ENCODE data around the gene TCEA2. TPM values are rescaled to one million over a fixed set of nuclear protein-coding genes. Genes with fewer than 3 reads are reported as not detected.

TCEA2 gene
- total and polyA plus RNA-seq, 2 of the 13 experiments (the other 11 are each of a cell fraction or from before 2014, with no cell fraction given), result 28.1 to 33.7 TPM

DNA sequence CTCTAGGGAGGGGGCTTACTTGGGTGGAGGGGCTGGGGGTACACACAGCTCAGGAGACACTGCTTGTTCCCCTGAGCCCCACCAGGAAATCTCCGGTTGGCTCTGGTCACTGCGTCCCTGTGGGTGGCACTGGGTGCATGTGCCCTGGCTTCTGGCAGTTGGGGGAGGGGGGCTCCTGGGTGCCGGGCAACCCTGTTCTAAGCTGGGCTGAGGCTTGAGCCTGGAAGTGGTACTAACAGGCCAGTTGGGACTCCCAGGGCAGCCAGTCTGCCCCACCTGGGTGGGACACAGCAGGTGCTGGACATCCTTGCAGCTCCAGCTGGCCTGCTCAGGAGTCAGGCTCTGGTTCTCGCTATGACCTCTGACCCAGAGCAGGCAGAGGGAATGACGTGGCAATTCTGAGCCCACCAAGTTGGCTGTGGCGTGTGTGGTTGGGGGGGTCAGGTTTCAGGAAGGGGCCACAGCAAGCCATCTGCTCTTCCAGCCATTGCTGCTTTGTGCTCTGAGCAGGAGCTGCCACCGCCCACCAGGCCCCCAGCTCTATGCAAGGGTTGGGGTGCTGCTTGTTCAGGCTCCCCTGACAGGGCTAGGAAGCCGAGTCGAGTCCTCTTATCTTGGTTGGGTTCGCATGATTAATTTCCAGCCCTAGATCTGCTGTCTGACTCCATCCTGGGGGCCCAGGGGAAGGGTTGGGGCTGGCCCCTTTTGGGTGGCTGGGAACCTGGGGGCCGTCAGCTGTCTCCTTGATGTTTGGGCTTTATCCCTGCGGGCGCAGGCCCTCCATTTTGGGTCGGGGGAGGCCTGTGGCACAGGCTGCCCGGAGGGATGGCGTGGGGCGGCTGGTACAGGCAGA is 26.4 kb upstream of the TCEA2 start (continued):
- TF ChIP-seq, protein P1, sequence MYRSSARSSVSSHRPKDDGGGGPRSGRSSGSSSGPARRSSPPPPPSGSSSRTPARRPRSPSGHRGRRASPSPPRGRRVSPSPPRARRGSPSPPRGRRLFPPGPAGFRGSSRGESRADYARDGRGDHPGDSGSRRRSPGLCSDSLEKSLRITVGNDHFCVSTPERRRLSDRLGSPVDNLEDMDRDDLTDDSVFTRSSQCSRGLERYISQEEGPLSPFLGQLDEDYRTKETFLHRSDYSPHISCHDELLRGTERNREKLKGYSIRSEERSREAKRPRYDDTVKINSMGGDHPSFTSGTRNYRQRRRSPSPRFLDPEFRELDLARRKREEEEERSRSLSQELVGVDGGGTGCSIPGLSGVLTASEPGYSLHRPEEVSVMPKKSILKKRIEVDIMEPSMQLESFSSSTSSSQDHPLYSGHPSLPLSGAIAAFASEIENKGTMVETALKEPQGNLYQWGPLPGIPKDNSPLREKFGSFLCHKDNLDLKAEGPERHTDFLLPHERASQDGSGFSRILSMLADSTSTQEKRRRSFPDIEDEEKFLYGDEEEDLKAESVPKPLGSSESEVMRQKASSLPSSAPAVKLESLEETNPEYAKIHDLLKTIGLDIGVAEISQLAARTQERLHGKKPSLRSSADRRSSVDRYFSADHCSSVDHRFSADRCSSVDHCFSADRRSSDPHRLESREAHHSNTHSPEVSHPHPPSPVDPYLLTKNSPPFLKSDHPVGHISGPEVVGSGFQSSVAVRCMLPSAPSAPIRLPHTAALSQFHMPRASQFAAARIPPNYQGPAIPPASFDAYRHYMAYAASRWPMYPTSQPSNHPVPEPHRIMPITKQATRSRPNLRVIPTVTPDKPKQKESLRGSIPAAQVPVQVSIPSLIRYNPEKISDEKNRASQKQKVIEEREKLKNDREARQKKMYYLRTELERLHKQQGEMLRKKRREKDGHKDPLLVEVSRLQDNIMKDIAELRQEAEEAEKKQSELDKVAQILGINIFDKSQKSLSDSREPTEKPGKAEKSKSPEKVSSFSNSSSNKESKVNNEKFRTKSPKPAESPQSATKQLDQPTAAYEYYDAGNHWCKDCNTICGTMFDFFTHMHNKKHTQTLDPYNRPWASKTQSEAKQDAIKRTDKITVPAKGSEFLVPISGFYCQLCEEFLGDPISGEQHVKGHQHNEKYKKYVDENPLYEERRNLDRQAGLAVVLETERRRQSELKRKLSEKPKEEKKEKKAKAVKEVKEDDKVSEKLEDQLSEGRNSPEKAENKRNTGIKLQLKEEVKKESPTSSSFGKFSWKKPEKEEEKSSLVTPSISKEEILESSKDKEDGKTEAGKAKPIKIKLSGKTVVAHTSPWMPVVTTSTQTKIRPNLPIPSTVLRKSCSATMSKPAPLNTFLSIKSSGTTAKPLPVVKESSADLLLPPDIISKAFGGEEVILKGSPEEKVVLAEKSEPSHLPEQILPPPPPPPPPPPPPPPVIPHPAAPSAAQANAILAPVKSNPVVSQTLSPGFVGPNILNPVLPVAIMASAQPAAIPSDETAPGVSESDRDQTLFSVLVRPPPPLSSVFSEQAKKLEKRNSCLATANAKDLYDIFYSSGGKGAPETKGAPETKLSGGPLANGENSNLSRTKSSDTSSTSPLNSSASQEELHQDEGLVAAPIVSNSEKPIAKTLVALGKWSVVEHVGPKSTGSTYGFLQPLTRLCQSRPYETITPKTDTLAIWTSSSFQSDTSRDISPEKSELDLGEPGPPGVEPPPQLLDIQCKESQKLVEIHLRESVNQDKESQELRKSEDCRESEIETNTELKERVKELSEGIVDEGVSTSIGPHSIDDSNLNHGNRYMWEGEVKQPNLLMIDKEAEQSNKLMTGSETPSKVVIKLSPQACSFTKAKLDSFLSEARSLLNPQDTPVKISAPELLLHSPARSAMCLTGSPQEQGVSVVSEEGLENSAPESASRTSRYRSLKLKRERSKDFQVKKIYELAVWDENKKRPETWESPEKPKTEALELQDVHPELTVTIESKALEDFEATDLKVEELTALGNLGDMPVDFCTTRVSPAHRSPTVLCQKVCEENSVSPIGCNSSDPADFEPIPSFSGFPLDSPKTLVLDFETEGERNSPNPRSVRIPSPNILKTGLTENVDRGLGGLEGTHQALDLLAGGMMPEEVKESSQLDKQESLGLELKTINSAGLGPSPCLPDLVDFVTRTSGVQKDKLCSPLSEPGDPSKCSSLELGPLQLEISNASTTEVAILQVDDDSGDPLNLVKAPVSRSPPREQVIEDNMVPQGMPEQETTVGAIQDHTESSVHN (CRISPR knock-in tag; IDR thresholded peaks at IDR 0.05), result no peak
- TF ChIP-seq NFATC3 (CRISPR knock-in tag; IDR thresholded peaks at IDR 0.05), result no peak
- no peak for TF ChIP-seq ZBTB42 (CRISPR knock-in tag; IDR thresholded peaks at IDR 0.05)
- TF ChIP-seq, protein P2, sequence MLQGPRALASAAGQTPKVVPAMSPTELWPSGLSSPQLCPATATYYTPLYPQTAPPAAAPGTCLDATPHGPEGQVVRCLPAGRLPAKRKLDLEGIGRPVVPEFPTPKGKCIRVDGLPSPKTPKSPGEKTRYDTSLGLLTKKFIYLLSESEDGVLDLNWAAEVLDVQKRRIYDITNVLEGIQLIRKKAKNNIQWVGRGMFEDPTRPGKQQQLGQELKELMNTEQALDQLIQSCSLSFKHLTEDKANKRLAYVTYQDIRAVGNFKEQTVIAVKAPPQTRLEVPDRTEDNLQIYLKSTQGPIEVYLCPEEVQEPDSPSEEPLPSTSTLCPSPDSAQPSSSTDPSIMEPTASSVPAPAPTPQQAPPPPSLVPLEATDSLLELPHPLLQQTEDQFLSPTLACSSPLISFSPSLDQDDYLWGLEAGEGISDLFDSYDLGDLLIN (CRISPR knock-in tag; IDR thresholded peaks at IDR 0.05; ENCODE audit: borderline replicate concordance), result no peak
- peak; percentile 11; the same call in 1 of the 2 replicates for TF ChIP-seq CHCHD3 (CRISPR knock-in tag; IDR thresholded peaks at IDR 0.05)
- TF ChIP-seq, protein P3, sequence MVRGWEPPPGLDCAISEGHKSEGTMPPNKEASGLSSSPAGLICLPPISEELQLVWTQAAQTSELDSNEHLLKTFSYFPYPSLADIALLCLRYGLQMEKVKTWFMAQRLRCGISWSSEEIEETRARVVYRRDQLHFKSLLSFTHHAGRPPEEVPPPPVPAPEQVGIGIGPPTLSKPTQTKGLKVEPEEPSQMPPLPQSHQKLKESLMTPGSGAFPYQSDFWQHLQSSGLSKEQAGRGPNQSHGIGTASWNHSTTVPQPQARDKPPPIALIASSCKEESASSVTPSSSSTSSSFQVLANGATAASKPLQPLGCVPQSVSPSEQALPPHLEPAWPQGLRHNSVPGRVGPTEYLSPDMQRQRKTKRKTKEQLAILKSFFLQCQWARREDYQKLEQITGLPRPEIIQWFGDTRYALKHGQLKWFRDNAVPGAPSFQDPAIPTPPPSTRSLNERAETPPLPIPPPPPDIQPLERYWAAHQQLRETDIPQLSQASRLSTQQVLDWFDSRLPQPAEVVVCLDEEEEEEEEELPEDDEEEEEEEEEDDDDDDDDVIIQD (CRISPR knock-in tag; IDR thresholded peaks at IDR 0.05; ENCODE audit: low read depth), result 0 out of 2 replicates have a peak, but pooled peaks have one; percentile 14
- peak; percentile 92 for TF ChIP-seq NR2F6 (IDR thresholded peaks at IDR 0.05)
- peak; percentile 98 for TF ChIP-seq NR2F6 (CRISPR knock-in tag; IDR thresholded peaks at IDR 0.05)
- TF ChIP-seq TCF12 (IDR thresholded peaks at IDR 0.05), result no peak
- TF ChIP-seq TCF12 (CRISPR knock-in tag; IDR thresholded peaks at IDR 0.05), result peak; percentile 75; the same call in 1 of the 2 replicates
- TF ChIP-seq IKZF4 (CRISPR knock-in tag; IDR thresholded peaks at IDR 0.05; ENCODE audit: borderline replicate concordance, low read depth, not compliant biosample characterization), result no peak
- TF ChIP-seq MTA3 (CRISPR knock-in tag; IDR thresholded peaks at IDR 0.05), result peak; percentile 0; the same call in 1 of the 2 replicates
- TF ChIP-seq ZBTB3 (CRISPR knock-in tag; IDR thresholded peaks at IDR 0.05; ENCODE audit: borderline replicate concordance, low read depth), result no peak
- no peak for TF ChIP-seq STAT5B (CRISPR knock-in tag; IDR thresholded peaks at IDR 0.05)
